ENCODE measurements around the gene TMX2.

DNA sequence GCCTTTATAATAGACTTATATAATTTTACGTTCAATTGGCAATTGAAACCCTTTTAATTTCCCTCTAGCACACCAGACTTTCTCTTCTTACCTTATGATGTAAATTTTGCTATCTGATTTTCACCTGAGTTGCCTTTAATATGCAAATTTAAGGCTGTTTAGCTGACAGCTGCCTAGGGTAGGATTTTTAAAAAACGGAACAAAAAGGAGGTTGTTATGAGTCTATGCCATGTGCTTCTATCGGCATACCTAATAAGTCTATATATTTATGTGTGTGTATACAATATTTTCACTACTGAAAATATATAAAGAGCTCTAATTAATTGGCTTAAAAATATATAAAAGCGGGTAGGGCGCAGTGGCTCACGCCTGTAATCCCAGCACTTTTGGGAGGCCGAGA, 17.1 kb downstream of the TMX2 start:
- TF ChIP-seq, protein P1, sequence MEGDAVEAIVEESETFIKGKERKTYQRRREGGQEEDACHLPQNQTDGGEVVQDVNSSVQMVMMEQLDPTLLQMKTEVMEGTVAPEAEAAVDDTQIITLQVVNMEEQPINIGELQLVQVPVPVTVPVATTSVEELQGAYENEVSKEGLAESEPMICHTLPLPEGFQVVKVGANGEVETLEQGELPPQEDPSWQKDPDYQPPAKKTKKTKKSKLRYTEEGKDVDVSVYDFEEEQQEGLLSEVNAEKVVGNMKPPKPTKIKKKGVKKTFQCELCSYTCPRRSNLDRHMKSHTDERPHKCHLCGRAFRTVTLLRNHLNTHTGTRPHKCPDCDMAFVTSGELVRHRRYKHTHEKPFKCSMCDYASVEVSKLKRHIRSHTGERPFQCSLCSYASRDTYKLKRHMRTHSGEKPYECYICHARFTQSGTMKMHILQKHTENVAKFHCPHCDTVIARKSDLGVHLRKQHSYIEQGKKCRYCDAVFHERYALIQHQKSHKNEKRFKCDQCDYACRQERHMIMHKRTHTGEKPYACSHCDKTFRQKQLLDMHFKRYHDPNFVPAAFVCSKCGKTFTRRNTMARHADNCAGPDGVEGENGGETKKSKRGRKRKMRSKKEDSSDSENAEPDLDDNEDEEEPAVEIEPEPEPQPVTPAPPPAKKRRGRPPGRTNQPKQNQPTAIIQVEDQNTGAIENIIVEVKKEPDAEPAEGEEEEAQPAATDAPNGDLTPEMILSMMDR (IDR thresholded peaks at IDR 0.05 in 8 of 11, conservative IDR thresholded peaks at IDR 0.05 in 3 of 11): no peak
- TF ChIP-seq POLR2AphosphoS5 (IDR thresholded peaks at IDR 0.05): no peak
